ENCODE measurements around the gene DNAJC5G. TPM values are rescaled to one million over a fixed set of nuclear protein-coding genes. Genes with fewer than 3 reads are reported as not detected.

The DNAJC5G gene
- total and polyA plus RNA-seq, 9 of the 15 experiments (the other 6 are each of a cell fraction or from before 2014, with no cell fraction given), result not detected

- peak in 1 of 2 experiments; percentile 51; a peak in 1 of 4 replicates for TF ChIP-seq MLLT1 (IDR thresholded peaks at IDR 0.05)
- peak; percentile 77; the same call in 1 of the 2 replicates for TF ChIP-seq FOXO4 (CRISPR knock-in tag; IDR thresholded peaks at IDR 0.05)
- TF ChIP-seq COPS2 (conservative IDR thresholded peaks at IDR 0.05), result no peak
- TF ChIP-seq NRF1 (conservative IDR thresholded peaks at IDR 0.05 in 1 of 2, IDR thresholded peaks at IDR 0.05 in 1 of 2), result peak; percentile 32 to 50; a peak in 3 of 4 replicates
- peak; percentile 61; the same call in 1 of the 2 replicates for TF ChIP-seq ZBTB1 (CRISPR knock-in tag; IDR thresholded peaks at IDR 0.05; ENCODE audit: borderline replicate concordance, low read depth)
- TF ChIP-seq ZNF696 (CRISPR knock-in tag; conservative IDR thresholded peaks at IDR 0.05), result no peak
- TF ChIP-seq, protein P1, sequence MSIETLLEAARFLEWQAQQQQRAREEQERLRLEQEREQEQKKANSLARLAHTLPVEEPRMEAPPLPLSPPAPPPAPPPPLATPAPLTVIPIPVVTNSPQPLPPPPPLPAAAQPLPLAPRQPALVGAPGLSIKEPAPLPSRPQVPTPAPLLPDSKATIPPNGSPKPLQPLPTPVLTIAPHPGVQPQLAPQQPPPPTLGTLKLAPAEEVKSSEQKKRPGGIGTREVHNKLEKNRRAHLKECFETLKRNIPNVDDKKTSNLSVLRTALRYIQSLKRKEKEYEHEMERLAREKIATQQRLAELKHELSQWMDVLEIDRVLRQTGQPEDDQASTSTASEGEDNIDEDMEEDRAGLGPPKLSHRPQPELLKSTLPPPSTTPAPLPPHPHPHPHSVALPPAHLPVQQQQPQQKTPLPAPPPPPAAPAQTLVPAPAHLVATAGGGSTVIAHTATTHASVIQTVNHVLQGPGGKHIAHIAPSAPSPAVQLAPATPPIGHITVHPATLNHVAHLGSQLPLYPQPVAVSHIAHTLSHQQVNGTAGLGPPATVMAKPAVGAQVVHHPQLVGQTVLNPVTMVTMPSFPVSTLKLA (conservative IDR thresholded peaks at IDR 0.05), result peak; percentile 86 to 94
- no peak for TF ChIP-seq ZNF133 (CRISPR knock-in tag; IDR thresholded peaks at IDR 0.05)
- peak; percentile 84 for TF ChIP-seq CXXC5 (CRISPR knock-in tag; IDR thresholded peaks at IDR 0.05)
- no peak for TF ChIP-seq HDAC8 (tag; IDR thresholded peaks at IDR 0.05)
- TF ChIP-seq HNRNPUL1 (IDR thresholded peaks at IDR 0.05; ENCODE audit: low read length), result no peak
- TF ChIP-seq ARID2 (IDR thresholded peaks at IDR 0.05), result no peak
- no peak for TF ChIP-seq FIP1L1 (IDR thresholded peaks at IDR 0.05; ENCODE audit: low read depth, low read length, poor library complexity, severe bottlenecking)
- TF ChIP-seq, protein P2, sequence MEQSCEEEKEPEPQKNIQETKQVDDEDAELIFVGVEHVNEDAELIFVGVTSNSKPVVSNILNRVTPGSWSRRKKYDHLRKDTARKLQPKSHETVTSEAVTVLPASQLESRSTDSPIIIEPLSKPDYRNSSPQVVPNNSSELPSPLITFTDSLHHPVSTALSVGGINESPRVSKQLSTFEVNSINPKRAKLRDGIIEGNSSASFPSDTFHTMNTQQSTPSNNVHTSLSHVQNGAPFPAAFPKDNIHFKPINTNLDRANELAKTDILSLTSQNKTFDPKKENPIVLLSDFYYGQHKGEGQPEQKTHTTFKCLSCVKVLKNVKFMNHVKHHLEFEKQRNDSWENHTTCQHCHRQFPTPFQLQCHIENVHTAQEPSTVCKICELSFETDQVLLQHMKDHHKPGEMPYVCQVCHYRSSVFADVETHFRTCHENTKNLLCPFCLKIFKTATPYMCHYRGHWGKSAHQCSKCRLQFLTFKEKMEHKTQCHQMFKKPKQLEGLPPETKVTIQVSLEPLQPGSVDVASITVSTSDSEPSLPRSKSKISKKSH (CRISPR knock-in tag; IDR thresholded peaks at IDR 0.05), result no peak
- TF ChIP-seq, protein P3, sequence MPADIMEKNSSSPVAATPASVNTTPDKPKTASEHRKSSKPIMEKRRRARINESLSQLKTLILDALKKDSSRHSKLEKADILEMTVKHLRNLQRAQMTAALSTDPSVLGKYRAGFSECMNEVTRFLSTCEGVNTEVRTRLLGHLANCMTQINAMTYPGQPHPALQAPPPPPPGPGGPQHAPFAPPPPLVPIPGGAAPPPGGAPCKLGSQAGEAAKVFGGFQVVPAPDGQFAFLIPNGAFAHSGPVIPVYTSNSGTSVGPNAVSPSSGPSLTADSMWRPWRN (IDR thresholded peaks at IDR 0.05; ENCODE audit: low read depth), result peak; percentile 63; the same call in 1 of the 2 replicates
These were observed 47.7 kb downstream of the DNAJC5G start, which contains the start of gene MPV17 (continued) for GRCh38 chr2:27322766-27323595.

Measured in K562 (cell line).